HepG2 (cell line): ENCODE data around the gene NARS2. TPM values are rescaled to one million over a fixed set of nuclear protein-coding genes. Genes with fewer than 3 reads are reported as not detected.

Experiments
- ATAC-seq: fragments of 200-7000 bp; cut with Tn5 transposase; 3 replicates; pipeline ENCODE4 v1.9.1; 2020; ENCODE audit warnings: mild to moderate bottlenecking, moderate library complexity
- BruUV-seq: library from RNA; stranded (reverse); fragments of 400-500 nt; replicated peaks from 2 replicates; lab custom pipeline; 2021; lab: Mats Ljungman, UMichigan
- CTCF ChIA-PET: fragments of 300-600 bp; formaldehyde crosslinking; extraction: SDS; loops from one replicate; lab custom pipeline; 2021; ENCODE audit warnings: low total read pairs, inconsistent platforms, low intra/inter-chr PET ratio; lab: Yijun Ruan, JAX
- POLR2A ChIA-PET: fragments of 350-600 bp; sonication (Branson Sonifier 250); formaldehyde crosslinking; loops from one replicate; lab custom pipeline; 2020; ENCODE audit warnings: antibody characterized with exemption, inconsistent platforms; lab: Yijun Ruan, JAX
- DNase-seq: peaks from one replicate; pipeline ENCODE4 v3.0.0-alpha.2; 2015; ENCODE audit warnings: low spot score
- FAIRE-seq: peaks from 3 replicates; lab custom pipeline; 2011; peaks lifted over from hg19 to GRCh38; lab: Jason Lieb, UNC
- H2AFZ ChIP-seq: one replicate; pipeline ENCODE4 v1.6.1; 2011; ENCODE audit warnings: low read length, inconsistent platforms
- H3K27ac ChIP-seq: fragments of 300-600 bp; 3 replicates; pipeline ENCODE4 v1.8.0; 2011; ENCODE audit warnings: mixed run types, mild to moderate bottlenecking, mixed read lengths, low read length, inconsistent platforms; ENCODE audit not compliant: insufficient read depth; ENCODE audit errors: extremely low read length
- H3K27me3 ChIP-seq, 2 experiments: fragments of 200-600 bp in 1 of 2; 2 replicates in 1 of 2; 3 replicates in 1 of 2; pipeline versions ENCODE4 v1.6.0 to v1.8.0; 2011; ENCODE audit warnings: low read length in 2 of 2, mild to moderate bottlenecking in 2 of 2, moderate library complexity in 2 of 2, inconsistent platforms in 1 of 2; ENCODE audit not compliant: insufficient read depth in 2 of 2, control insufficient read depth in 1 of 2
- H3K36me3 ChIP-seq, 2 experiments: fragments of 200-600 bp in 1 of 2; replicated peaks in 1 of 2; 2 replicates in 1 of 2; 3 replicates in 1 of 2; pipeline versions ENCODE4 v1.5.1 to v1.8.0; 2011; ENCODE audit warnings: low read length in 2 of 2, inconsistent platforms in 1 of 2; ENCODE audit not compliant: insufficient read depth in 2 of 2, control insufficient read depth in 1 of 2
- H3K4me1 ChIP-seq: 2 replicates; pipeline ENCODE4 v1.5.1; 2012; ENCODE audit warnings: low read length, inconsistent platforms; ENCODE audit not compliant: insufficient read depth
- H3K4me2 ChIP-seq: 2 replicates; pipeline ENCODE4 v1.6.0; 2011; ENCODE audit warnings: low read depth, low read length, inconsistent platforms
- H3K4me3 ChIP-seq, 3 experiments: fragments of 200-600 bp in 1 of 3; sonication (generic), shearing (Covaris generic) in 1 of 3; replicated peaks in 1 of 3; 2 replicates each; pipeline ENCODE4 v1.5.1; 2011 to 2016; ENCODE audit warnings: low read length in 3 of 3, inconsistent platforms in 2 of 3, low read depth in 2 of 3, mild to moderate bottlenecking in 2 of 3, control low read depth in 1 of 3, mixed read lengths in 1 of 3; ENCODE audit not compliant: insufficient read depth in 1 of 3
- H3K79me2 ChIP-seq: one replicate; pipeline ENCODE4 v1.6.1; 2011; ENCODE audit warnings: low read length, inconsistent platforms; ENCODE audit not compliant: insufficient read depth
- H3K9ac ChIP-seq: 2 replicates; pipeline ENCODE4 v1.6.0; 2011; ENCODE audit warnings: mild to moderate bottlenecking, low read depth, low read length, inconsistent platforms; ENCODE audit not compliant: insufficient read depth
- H3K9me3 ChIP-seq: 2 replicates; pipeline ENCODE4 v1.5.1; 2012; ENCODE audit warnings: mild to moderate bottlenecking, low read length
- H4K20me1 ChIP-seq: 2 replicates; pipeline ENCODE4 v1.6.0; 2011; ENCODE audit warnings: inconsistent platforms, mild to moderate bottlenecking, low read length, moderate library complexity; ENCODE audit not compliant: insufficient read depth
- MTERF4 ChIP-seq: sonication (generic); formaldehyde crosslinking; IDR thresholded peaks from 2 replicates; pipeline ENCODE4 v1.8.0; 2023; ENCODE audit warnings: mild to moderate bottlenecking, missing genetic modification reagents
- PBX2 ChIP-seq: IDR thresholded peaks from 2 replicates; pipeline ENCODE4 v1.6.1; 2016; ENCODE audit warnings: control low read depth
- SATB2 ChIP-seq: sonication (generic); formaldehyde crosslinking; IDR thresholded peaks from 2 replicates; pipeline ENCODE4 v1.5.0; 2020; ENCODE audit warnings: missing genetic modification reagents
- TBL1XR1 ChIP-seq: fragments of 150-350 bp; IDR thresholded peaks from 2 replicates; pipeline ENCODE4 v1.6.1; 2014; ENCODE audit warnings: borderline replicate concordance, low read length; ENCODE audit not compliant: partially characterized antibody
- THYN1 ChIP-seq: sonication (generic); formaldehyde crosslinking; IDR thresholded peaks from 2 replicates; pipeline ENCODE4 v1.8.1; 2023; ENCODE audit warnings: low read depth, mild to moderate bottlenecking, moderate library complexity, missing genetic modification reagents, borderline replicate concordance
- TMF1 ChIP-seq: sonication (generic); formaldehyde crosslinking; IDR thresholded peaks from 2 replicates; pipeline ENCODE4 v1.8.1; 2022; ENCODE audit warnings: low read depth, missing genetic modification reagents
- ZBTB2 ChIP-seq: sonication (generic); formaldehyde crosslinking; IDR thresholded peaks from 2 replicates; pipeline ENCODE4 v1.8.0; 2022; ENCODE audit warnings: low read depth, missing genetic modification reagents
- ZNF362 ChIP-seq: sonication (generic); formaldehyde crosslinking; IDR thresholded peaks from 2 replicates; pipeline ENCODE4 v1.4.0; 2020; ENCODE audit warnings: missing genetic modification reagents, mild to moderate bottlenecking, borderline replicate concordance
- ZNF501 ChIP-seq: sonication (generic); formaldehyde crosslinking; IDR thresholded peaks from 2 replicates; pipeline ENCODE4 v1.5.1; 2020; ENCODE audit warnings: mild to moderate bottlenecking, moderate library complexity, missing genetic modification reagents
- ZNF609 ChIP-seq: sonication (generic); formaldehyde crosslinking; IDR thresholded peaks from 2 replicates; pipeline ENCODE4 v1.4.0; 2020; ENCODE audit warnings: mild to moderate bottlenecking, missing genetic modification reagents, borderline replicate concordance
- ZNF670 ChIP-seq: sonication (generic); formaldehyde crosslinking; IDR thresholded peaks from 2 replicates; pipeline ENCODE4 v1.8.0; 2022; ENCODE audit warnings: mild to moderate bottlenecking, missing genetic modification reagents, borderline replicate concordance
- WGBS: methylation state at CpG from one replicate; pipeline ENCODE4 v1.1.6; 2017; ENCODE audit warnings: low lambda C conversion rate; 5-methylcytosine and 5-hydroxymethylcytosine counted together
- in situ Hi-C: cut with HindIII; loops from 2 replicates; pipeline ENCODE4 v1.10.0; 2017; ENCODE audit warnings: low pct_unique_long_range_greater_than_20kb; ENCODE audit not compliant: extremely low pct_ligation_motif_present
- intact Hi-C: fragments of 100-400 bp; cut with micrococcal nuclease; formaldehyde crosslinking; loops from one replicate; pipeline ENCODE4 v1.10.0; 2022; ENCODE audit not compliant: unreplicated experiment
- polyA plus RNA-seq, 8 experiments: library from polyadenylated mRNA; depleted of rRNA in 3 of 8; stranded (reverse) in 7 of 8; unstranded in 1 of 8; fragments of >200 nt; fragmentation: Illumina TruSeq in 4 of 8; extraction: Trizol in 4 of 8; gene quantifications; 2 replicates each; pipeline versions ENCODE4 v1.2.1 to v1.2.3, GENCODE V29; 2011 to 2016; ENCODE audit warnings: low read depth in 4 of 8, missing spikeins in 1 of 8, mixed read lengths in 1 of 8; ENCODE audit not compliant: insufficient read depth in 1 of 8
- total RNA-seq, 5 experiments: library from RNA; depleted of rRNA; stranded (reverse); fragments of >200 nt; fragmentation: Illumina TruSeq; extraction: Trizol; gene quantifications; 2 replicates each; pipeline ENCODE4 v1.2.3, GENCODE V29; 2016; ENCODE audit warnings: low read depth in 1 of 5

NARS2 gene
- total and polyA plus RNA-seq, 2 of the 13 experiments (the other 11 are each of a cell fraction or from before 2014, with no cell fraction given) = 45.9 to 65.0 TPM

GRCh38 chr11:78570031-78570430 lies 4.6 kb downstream of the NARS2 start (continued):
- 0 out of 2 replicates have a peak, but pooled peaks have one; percentile 26 for TF ChIP-seq ZNF362 (CRISPR knock-in tag)

- Histone ChIP-seq H2AFZ (no peak overlapping the region), H3K79me2 (peaks cover 43% of the 10 kb centered on the region), H3K9ac (no peak overlapping the region), H4K20me1 (peaks cover 4% of the 10 kb centered on the region), H3K9me3 (no peaks in the 10 kb centered on the region), H3K4me3 (no peak overlapping the region), H3K4me1 (peaks cover 51% of the 10 kb centered on the region), H3K27me3 (no peaks in the 10 kb centered on the region), H3K36me3 (peaks cover 5 to 57% of the 10 kb centered on the region in 2 experiments), H3K4me2 (no peak overlapping the region), H3K27ac (no peak overlapping the region)
- WGBS = 85% methylated on average over 8 of the region's 8 CpGs
- BruUV-seq = no TSS peak
- no peak for DNase-seq
- FAIRE-seq = no peak
- intact Hi-C loops (no loop called here), in situ Hi-C loops (no loop called here)
- CTCF ChIA-PET = no interaction called here
- POLR2A ChIA-PET = interaction anchor here (1.2 kb wide), 1 partner anchor 151 kb away, joined by 3 read pairs; no protein-coding TSS in a partner anchor
- no peak for ATAC-seq
- TF ChIP-seq TBL1XR1 (no peak), MTERF4 (CRISPR knock-in tag) (no peak), ZNF670 (CRISPR knock-in tag) (no peak), PBX2 (CRISPR knock-in tag) (no peak), ZNF501 (CRISPR knock-in tag) (no peak), ZBTB2 (CRISPR knock-in tag) (no peak), ZNF609 (CRISPR knock-in tag) (no peak), TMF1 (CRISPR knock-in tag) (no peak), SATB2 (no peak), THYN1 (CRISPR knock-in tag) (no peak)
Observed at GRCh38 chr11:78567209-78567608, 7.5 kb downstream of the NARS2 start.
